Keratinocyte (primary cell): ENCODE measurements around the gene ZSCAN25.

Source experiments
- EZH2 ChIP-seq: IDR thresholded peaks from one replicate; pipeline ENCODE4 v1.6.1; 2012; ENCODE audit warnings: inconsistent platforms, mild to moderate bottlenecking, low read length, moderate library complexity
- TF ChIP-seq, protein P1 (sequence below), 3 experiments: IDR thresholded peaks in 1 of 3; conservative IDR thresholded peaks in 1 of 3; optimal IDR thresholded peaks in 1 of 3; 2 replicates in 2 of 3; 3 replicates in 1 of 3; pipeline versions ENCODE3 to v1.5.1; 2011; ENCODE audit warnings: low read length in 3 of 3, mild to moderate bottlenecking in 3 of 3, moderate library complexity in 2 of 3, control low read depth in 1 of 3, inconsistent platforms in 1 of 3; ENCODE audit not compliant: insufficient read depth in 2 of 3; ENCODE audit errors: extremely low read depth in 1 of 3

DNA sequence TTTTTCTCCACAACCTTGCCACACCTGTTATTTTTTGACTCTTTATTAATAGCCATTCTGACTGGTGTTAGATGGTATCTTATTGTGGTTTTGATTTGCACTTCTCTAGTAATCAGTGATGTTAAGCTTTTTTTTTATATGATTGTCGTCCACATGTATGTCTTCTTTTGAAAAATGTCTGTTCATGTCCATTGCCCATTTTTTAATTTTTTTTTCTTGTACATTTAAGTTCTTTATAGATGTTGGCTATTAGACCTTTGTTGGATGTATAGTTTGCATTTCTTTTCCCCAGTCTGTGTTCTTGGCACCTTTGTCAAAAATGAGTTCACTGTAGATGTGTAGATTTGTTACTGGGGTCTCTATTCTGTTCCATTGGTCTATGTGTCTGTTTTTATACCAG, 28.8 kb downstream of the ZSCAN25 start:
- TF ChIP-seq, protein P1, sequence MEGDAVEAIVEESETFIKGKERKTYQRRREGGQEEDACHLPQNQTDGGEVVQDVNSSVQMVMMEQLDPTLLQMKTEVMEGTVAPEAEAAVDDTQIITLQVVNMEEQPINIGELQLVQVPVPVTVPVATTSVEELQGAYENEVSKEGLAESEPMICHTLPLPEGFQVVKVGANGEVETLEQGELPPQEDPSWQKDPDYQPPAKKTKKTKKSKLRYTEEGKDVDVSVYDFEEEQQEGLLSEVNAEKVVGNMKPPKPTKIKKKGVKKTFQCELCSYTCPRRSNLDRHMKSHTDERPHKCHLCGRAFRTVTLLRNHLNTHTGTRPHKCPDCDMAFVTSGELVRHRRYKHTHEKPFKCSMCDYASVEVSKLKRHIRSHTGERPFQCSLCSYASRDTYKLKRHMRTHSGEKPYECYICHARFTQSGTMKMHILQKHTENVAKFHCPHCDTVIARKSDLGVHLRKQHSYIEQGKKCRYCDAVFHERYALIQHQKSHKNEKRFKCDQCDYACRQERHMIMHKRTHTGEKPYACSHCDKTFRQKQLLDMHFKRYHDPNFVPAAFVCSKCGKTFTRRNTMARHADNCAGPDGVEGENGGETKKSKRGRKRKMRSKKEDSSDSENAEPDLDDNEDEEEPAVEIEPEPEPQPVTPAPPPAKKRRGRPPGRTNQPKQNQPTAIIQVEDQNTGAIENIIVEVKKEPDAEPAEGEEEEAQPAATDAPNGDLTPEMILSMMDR (optimal IDR thresholded peaks at IDR 0.05 in 1 of 3, IDR thresholded peaks at IDR 0.05 in 1 of 3, conservative IDR thresholded peaks at IDR 0.05 in 1 of 3; ENCODE audit: extremely low read depth in 1 of 3, insufficient read depth in 2 of 3, low read length in 3 of 3), result no peak
- no peak for TF ChIP-seq EZH2
